VCaP (cell line): ENCODE measurements around the gene PHLDB3.

ENCODE experiments used
- H3K27ac ChIP-seq: fragments of 450-650 bp; 2 replicates; pipeline ENCODE4 v1.5.1; 2017
- TF ChIP-seq, protein P1 (sequence below): fragments of 450-650 bp; conservative IDR thresholded peaks from 2 replicates; pipeline ENCODE4 v1.5.1; 2017; ENCODE audit warnings: mild to moderate bottlenecking, moderate library complexity

Gene PHLDB3

GRCh38 chr19:43489310-43489709, 15.2 kb downstream of the PHLDB3 start:
- no peak overlapping the region for H3K27ac ChIP-seq
- TF ChIP-seq, protein P1, sequence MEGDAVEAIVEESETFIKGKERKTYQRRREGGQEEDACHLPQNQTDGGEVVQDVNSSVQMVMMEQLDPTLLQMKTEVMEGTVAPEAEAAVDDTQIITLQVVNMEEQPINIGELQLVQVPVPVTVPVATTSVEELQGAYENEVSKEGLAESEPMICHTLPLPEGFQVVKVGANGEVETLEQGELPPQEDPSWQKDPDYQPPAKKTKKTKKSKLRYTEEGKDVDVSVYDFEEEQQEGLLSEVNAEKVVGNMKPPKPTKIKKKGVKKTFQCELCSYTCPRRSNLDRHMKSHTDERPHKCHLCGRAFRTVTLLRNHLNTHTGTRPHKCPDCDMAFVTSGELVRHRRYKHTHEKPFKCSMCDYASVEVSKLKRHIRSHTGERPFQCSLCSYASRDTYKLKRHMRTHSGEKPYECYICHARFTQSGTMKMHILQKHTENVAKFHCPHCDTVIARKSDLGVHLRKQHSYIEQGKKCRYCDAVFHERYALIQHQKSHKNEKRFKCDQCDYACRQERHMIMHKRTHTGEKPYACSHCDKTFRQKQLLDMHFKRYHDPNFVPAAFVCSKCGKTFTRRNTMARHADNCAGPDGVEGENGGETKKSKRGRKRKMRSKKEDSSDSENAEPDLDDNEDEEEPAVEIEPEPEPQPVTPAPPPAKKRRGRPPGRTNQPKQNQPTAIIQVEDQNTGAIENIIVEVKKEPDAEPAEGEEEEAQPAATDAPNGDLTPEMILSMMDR = no peak

GRCh38 chr19:43488179-43488578, 16.4 kb downstream of the PHLDB3 start:
- TF ChIP-seq, protein P1 = no peak
- no peak overlapping the region for H3K27ac ChIP-seq

- H3K27ac ChIP-seq = no peak overlapping the region
- TF ChIP-seq, protein P1 = no peak
These were observed 18.1 kb downstream of the PHLDB3 start for GRCh38 chr19:43486412-43486811.

GRCh38 chr19:43485951-43486350, 18.6 kb downstream of the PHLDB3 start:
- no peak overlapping the region for H3K27ac ChIP-seq
- TF ChIP-seq, protein P1 = no peak

GRCh38 chr19:43483281-43483680, 21.3 kb downstream of the PHLDB3 start:
- TF ChIP-seq, protein P1 = no peak
- no peak overlapping the region for H3K27ac ChIP-seq

GRCh38 chr19:43482193-43482592, 22.4 kb downstream of the PHLDB3 start:
- TF ChIP-seq, protein P1 = no peak

GRCh38 chr19:43481701-43482100, 22.8 kb downstream of the PHLDB3 start:
- TF ChIP-seq, protein P1 = no peak
- H3K27ac ChIP-seq = no peak overlapping the region

More at GRCh38 chr19:43482193-43482592, 22.4 kb downstream of the PHLDB3 start:
- no peak overlapping the region for H3K27ac ChIP-seq
